GM23338 (cell line): ENCODE measurements around the gene ARL5C.

Source experiments
- EZH2 ChIP-seq: fragments of 200-600 bp; sonication (generic); IDR thresholded peaks from one replicate; pipeline ENCODE4 v1.8.0; 2017; ENCODE audit warnings: antibody characterized with exemption, mild to moderate bottlenecking, low read depth; ENCODE audit not compliant: unreplicated experiment
- REST ChIP-seq: IDR thresholded peaks from one replicate; pipeline ENCODE4 v1.6.1; 2018; ENCODE audit warnings: antibody characterized with exemption; ENCODE audit not compliant: unreplicated experiment

GRCh38 chr17:39125143-39125875 lies 40.7 kb downstream of the ARL5C start:
- TF ChIP-seq EZH2, result no peak
- TF ChIP-seq REST, result no peak
